Left lung (tissue), 10 donors: Measurements from ENCODE around the gene MCTP2. TPM values are rescaled to one million over a fixed set of nuclear protein-coding genes. Genes with fewer than 3 reads are reported as not detected.

ENCODE experiments used
- ATAC-seq: fragments of 200-7000 bp; cut with Tn5 transposase; one replicate; pipeline ENCODE4 v1.9.1; 2020; ENCODE audit warnings: moderate library complexity
- DNase-seq, 4 donors: peaks; one replicate each; pipeline ENCODE4 v3.0.0-alpha.2; 2013 to 2020
- H3K27ac ChIP-seq, 2 donors: fragments of 200-600 bp; sonication (generic) in 1 of 2; one replicate each; pipeline versions ENCODE4 v1.5.0 to v1.8.0; 2020 to 2021
- H3K27me3 ChIP-seq, 2 donors: fragments of 200-600 bp; sonication (generic) in 1 of 2; one replicate each; pipeline versions ENCODE4 v1.5.0 to v1.8.0; 2020 to 2021
- H3K36me3 ChIP-seq, 2 donors: fragments of 200-600 bp; sonication (generic) in 1 of 2; one replicate each; pipeline versions ENCODE4 v1.5.0 to v1.8.0; 2020 to 2021
- H3K4me1 ChIP-seq, 2 donors: fragments of 200-600 bp; one replicate each; pipeline ENCODE4 v1.8.0; 2021
- H3K4me3 ChIP-seq, 2 donors: fragments of 200-600 bp; sonication (generic) in 1 of 2; one replicate each; pipeline versions ENCODE4 v1.5.0 to v1.8.0; 2020 to 2021; ENCODE audit warnings: mild to moderate bottlenecking in 1 of 2
- H3K9me3 ChIP-seq, 2 donors: fragments of 200-600 bp; sonication (generic) in 1 of 2; one replicate each; pipeline versions ENCODE4 v1.5.0 to v1.8.0; 2020 to 2021
- intact Hi-C, 2 donors: fragments of 100-400 bp; cut with DNase I; formaldehyde crosslinking; loops; one replicate each; pipeline versions ENCODE4 v1.11.2 to v1.14.2; 2022
- polyA plus RNA-seq, 6 donors: library from polyadenylated mRNA; unstranded; fragments of 120-200 nt; gene quantifications; one replicate each; pipeline ENCODE4 v1.2.1, GENCODE V29; 2013; ENCODE audit not compliant: insufficient read length in 6 of 6
- total RNA-seq, 2 donors: library from RNA; stranded (reverse); fragmentation: NEBNext Ultra II Directional; extraction: Animal tissue kit (Norgen Biotek cat#: 25700); gene quantifications; one replicate each; pipeline ENCODE4 v1.2.1, GENCODE V29; 2021
- TF ChIP-seq, protein P1 (sequence below), 2 donors: fragments of 200-600 bp; sonication (generic) in 1 of 2; IDR thresholded peaks; one replicate each; pipeline versions ENCODE4 v1.5.0 to v1.8.0; 2021; ENCODE audit warnings: antibody characterized with exemption in 2 of 2
- donor health status: DM: no; HTN: yes; CAD: no.
- donor health status: DM: no; HTN: no; CAD: no.

MCTP2 gene
- total and polyA plus RNA-seq, 8 donors = 25.9 to 38.8 (median 35.0) TPM

DNA sequence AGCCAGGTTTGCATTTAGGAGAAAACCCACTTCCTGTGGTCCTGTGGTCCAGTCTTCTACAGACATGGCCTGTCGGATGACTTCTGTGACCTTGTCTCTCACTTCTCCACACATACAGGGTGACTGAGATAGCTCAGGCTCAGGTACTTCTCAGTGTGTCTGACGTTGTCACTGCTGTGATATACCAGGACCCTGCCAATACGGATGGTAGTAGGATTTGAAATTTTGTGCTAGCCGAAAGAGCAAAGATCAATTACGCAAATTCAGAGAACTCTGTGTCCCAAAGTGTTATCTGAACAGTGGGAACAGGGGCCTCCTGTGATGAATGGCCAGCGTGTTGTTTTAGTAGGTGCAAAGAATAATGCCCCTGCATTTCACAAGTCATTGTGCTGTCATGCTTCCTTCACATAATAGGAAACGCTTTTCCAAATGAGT, 128.9 kb downstream of the MCTP2 start:
- TF ChIP-seq, protein P1, sequence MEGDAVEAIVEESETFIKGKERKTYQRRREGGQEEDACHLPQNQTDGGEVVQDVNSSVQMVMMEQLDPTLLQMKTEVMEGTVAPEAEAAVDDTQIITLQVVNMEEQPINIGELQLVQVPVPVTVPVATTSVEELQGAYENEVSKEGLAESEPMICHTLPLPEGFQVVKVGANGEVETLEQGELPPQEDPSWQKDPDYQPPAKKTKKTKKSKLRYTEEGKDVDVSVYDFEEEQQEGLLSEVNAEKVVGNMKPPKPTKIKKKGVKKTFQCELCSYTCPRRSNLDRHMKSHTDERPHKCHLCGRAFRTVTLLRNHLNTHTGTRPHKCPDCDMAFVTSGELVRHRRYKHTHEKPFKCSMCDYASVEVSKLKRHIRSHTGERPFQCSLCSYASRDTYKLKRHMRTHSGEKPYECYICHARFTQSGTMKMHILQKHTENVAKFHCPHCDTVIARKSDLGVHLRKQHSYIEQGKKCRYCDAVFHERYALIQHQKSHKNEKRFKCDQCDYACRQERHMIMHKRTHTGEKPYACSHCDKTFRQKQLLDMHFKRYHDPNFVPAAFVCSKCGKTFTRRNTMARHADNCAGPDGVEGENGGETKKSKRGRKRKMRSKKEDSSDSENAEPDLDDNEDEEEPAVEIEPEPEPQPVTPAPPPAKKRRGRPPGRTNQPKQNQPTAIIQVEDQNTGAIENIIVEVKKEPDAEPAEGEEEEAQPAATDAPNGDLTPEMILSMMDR (IDR thresholded peaks at IDR 0.05) = no peak
- H3K27me3 ChIP-seq = no peaks in the 10 kb centered on the region
- DNase-seq (no peak), ATAC-seq (no peak)
- peak overlapping the region; percentile 35 for H3K27ac ChIP-seq
- peaks cover 0 to 51% of the 10 kb centered on the region in 2 donors for H3K36me3 ChIP-seq
- peaks cover 0 to 7% of the 10 kb centered on the region in 2 donors for H3K4me1 ChIP-seq
- intact Hi-C loops = no loop called here
- no peak overlapping the region for H3K4me3 ChIP-seq
- no peaks in the 10 kb centered on the region for H3K9me3 ChIP-seq

DNA sequence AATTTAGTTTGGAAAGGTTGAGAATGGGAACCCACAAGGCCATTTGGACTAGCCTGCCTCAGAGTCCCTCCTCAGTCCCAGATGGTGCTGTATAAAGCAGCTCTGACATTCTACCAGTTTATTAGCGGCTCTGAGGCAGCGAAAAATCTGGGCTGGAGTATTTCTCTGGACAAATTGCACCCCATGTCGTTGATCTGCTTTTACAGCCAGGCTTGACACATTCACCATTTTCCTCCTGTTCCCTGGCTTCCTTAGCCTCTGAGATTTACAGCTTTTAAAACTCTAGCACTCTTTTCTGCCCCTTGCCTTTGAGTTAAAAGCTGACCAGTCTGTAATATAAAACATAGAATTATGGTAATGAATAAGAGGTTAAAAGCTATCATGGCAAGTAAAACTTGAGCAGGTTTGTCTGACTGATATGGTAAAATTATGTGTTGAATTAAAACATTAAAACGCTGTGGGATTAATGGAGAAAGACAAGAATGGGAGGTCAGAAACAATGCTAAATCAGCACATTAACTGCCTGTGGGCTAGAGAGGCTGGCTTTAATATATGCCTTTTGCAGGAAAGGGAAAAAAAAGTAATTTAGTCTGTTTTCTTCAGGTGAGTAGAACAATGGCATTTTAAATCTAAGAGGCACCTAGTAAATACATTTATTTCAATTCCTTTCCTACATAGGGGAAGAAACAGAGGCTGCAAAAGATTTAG, 131.2 kb downstream of the MCTP2 start:
- peaks cover 0 to 54% of the 10 kb centered on the region in 2 donors for H3K36me3 ChIP-seq
- no peak overlapping the region for H3K4me3 ChIP-seq
- peaks cover 0 to 7% of the 10 kb centered on the region in 2 donors for H3K4me1 ChIP-seq
- DNase-seq (no peak), ATAC-seq (no peak)
- TF ChIP-seq, protein P1 (IDR thresholded peaks at IDR 0.05) = no peak
- no peaks in the 10 kb centered on the region for H3K9me3 ChIP-seq
- intact Hi-C loops = no loop called here
- H3K27ac ChIP-seq = peak overlapping the region; percentile 20 to 39
- no peaks in the 10 kb centered on the region for H3K27me3 ChIP-seq

DNA sequence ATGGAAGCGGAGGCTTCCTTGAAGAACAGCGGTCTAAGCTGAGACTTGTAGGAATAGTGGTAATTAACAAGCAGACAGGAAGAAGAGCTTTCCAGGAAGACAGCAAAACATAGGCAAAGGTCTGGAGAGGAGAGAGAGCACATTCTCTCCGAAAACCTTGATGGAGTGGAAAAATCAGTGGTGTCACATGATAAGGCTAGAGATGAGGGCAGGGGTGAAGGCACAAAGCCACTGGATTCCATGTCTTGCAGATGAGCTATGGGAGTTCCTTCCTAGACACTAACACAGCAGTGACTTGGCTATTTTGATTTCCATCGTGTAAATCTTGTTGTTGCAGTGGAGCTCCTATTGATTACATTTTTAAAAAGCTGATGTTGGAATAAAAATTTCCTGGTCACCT, 132.0 kb downstream of the MCTP2 start:
- H3K27ac ChIP-seq = peak overlapping the region; percentile 20 to 39
- peaks cover 0 to 7% of the 10 kb centered on the region in 2 donors for H3K4me1 ChIP-seq
- H3K9me3 ChIP-seq = no peaks in the 10 kb centered on the region
- intact Hi-C loops = no loop called here
- no peak overlapping the region for H3K4me3 ChIP-seq
- no peaks in the 10 kb centered on the region for H3K27me3 ChIP-seq
- DNase-seq (no peak), ATAC-seq (no peak)
- TF ChIP-seq, protein P1 (IDR thresholded peaks at IDR 0.05) = no peak
- peaks cover 0 to 56% of the 10 kb centered on the region in 2 donors for H3K36me3 ChIP-seq

DNA sequence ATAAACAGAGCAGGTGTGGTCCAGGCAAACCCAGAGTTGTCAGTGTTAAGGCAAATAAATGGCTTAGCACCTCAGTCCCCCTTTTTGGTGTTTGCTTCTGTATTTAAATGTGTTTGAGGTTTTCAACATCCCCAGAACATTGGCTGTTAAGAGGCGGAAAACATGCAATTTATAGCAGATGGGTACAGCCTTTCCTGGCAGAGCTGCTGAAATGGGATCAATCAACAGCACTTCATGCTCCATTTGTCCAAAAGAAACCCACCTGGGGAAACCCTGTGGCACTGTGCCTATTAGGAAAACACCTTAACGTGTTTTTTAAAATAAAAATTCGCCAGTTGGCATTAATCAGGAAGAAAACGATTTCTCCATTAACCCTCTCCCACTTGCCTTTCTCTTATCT, 135.4 kb downstream of the MCTP2 start:
- Histone ChIP-seq H3K27me3 (no peaks in the 10 kb centered on the region), H3K4me1 (peaks cover 0 to 19% of the 10 kb centered on the region in 2 donors), H3K27ac (peak overlapping the region in 1 of 2 donors; percentile 69), H3K36me3 (peaks cover 0 to 49% of the 10 kb centered on the region in 2 donors), H3K4me3 (no peak overlapping the region), H3K9me3 (no peaks in the 10 kb centered on the region)
- intact Hi-C loops = no loop called here
- ATAC-seq (no peak), DNase-seq (no peak)
- TF ChIP-seq, protein P1 (IDR thresholded peaks at IDR 0.05) = no peak

DNA sequence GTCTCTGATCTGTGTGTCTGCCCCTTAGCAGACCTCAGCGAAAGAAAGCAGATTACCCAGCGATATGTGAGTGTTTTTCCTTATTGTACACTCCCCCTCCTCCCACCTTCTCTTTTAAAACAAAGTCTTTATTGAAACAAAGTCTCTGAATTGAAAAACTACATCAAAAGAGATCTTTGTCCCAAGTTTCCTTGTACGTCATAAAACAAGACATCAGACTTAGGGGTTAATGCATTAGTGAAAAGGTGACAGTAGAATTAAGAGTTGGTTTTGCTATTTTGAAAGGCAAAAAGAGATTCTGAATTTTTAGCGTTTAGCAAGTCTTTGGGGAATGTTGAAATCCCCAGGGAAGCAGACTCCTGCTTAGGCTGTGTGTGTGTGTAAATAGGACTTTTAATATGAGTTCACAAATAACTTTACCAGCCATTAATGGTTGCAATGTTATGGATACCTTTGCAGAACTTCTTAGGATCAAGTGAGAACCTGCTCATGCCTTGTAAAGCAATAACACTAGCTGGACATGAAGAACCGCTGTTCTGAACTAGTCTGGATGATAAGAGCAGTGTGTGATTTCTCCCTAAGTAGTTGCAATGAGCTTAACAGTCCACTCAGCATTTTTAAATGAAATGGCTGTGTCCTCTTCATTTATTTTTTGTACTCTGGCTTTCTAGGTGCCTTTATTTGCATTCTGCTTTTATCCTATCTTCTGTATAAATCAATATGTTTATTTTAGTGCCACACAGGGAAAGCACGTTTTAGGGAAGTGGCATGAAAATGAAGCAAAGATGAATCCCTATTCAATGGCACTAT, 136.6 kb downstream of the MCTP2 start:
- no peaks in the 10 kb centered on the region for H3K9me3 ChIP-seq
- TF ChIP-seq, protein P1 (IDR thresholded peaks at IDR 0.05) = no peak
- intact Hi-C loops = no loop called here

More for the DNA sequence above, 136.6 kb downstream of the MCTP2 start:
- Histone ChIP-seq H3K4me3 (no peak overlapping the region), H3K36me3 (peaks cover 0 to 58% of the 10 kb centered on the region in 2 donors), H3K27ac (peak overlapping the region in 1 of 2 donors; percentile 69), H3K27me3 (no peaks in the 10 kb centered on the region), H3K4me1 (peaks cover 0 to 19% of the 10 kb centered on the region in 2 donors)
- ATAC-seq = no peak
- no peak for DNase-seq
